Immature natural killer cell (primary cell): ENCODE results near the gene SPATA24. TPM values are rescaled to one million over a fixed set of nuclear protein-coding genes. Genes with fewer than 3 reads are reported as not detected.
"Not testable (repeated sequence)": the region's sequence is repeated elsewhere in the genome, so short reads cannot be mapped to it uniquely, and the experiment has no call there.

Experiments used
- DNase-seq, 3 donors: peaks; one replicate each; pipeline ENCODE4 v3.0.0; 2022; ENCODE audit warnings: mixed read lengths in 1 of 3
- H3K27ac Mint-ChIP-seq, 6 donors: one replicate each; pipeline ENCODE4 v1.8.0; 2020; ENCODE audit warnings: mixed read lengths in 6 of 6, mild to moderate bottlenecking in 5 of 6, inconsistent platforms in 4 of 6, moderate library complexity in 3 of 6
- H3K27me3 Mint-ChIP-seq, 3 donors: one replicate each; pipeline ENCODE4 v1.8.0; 2020 to 2021; ENCODE audit warnings: low read depth in 3 of 3, mild to moderate bottlenecking in 3 of 3, mixed read lengths in 3 of 3, moderate library complexity in 3 of 3, inconsistent platforms in 1 of 3
- H3K36me3 Mint-ChIP-seq, 3 donors: one replicate each; pipeline ENCODE4 v1.8.0; 2020; ENCODE audit warnings: mixed read lengths in 3 of 3, inconsistent platforms in 2 of 3, mild to moderate bottlenecking in 2 of 3
- H3K4me1 Mint-ChIP-seq, 2 donors: one replicate each; pipeline ENCODE4 v1.8.0; 2020; ENCODE audit warnings: inconsistent platforms in 2 of 2, mild to moderate bottlenecking in 2 of 2, mixed read lengths in 2 of 2, moderate library complexity in 1 of 2
- H3K4me3 Mint-ChIP-seq, 5 donors: one replicate each; pipeline ENCODE4 v1.8.0; 2020; ENCODE audit warnings: mild to moderate bottlenecking in 5 of 5, mixed read lengths in 5 of 5, inconsistent platforms in 3 of 5, moderate library complexity in 3 of 5
- H3K9me3 Mint-ChIP-seq, 6 donors: one replicate each; pipeline ENCODE4 v1.8.0; 2020; ENCODE audit warnings: mild to moderate bottlenecking in 6 of 6, mixed read lengths in 6 of 6, inconsistent platforms in 4 of 6, moderate library complexity in 3 of 6
- polyA plus RNA-seq, 3 donors: library from polyadenylated mRNA; unstranded; fragments of 300-500 nt; fragmentation: Illumina TruSeq; gene quantifications; one replicate each; pipeline ENCODE4 v1.2.3, GENCODE V29; 2021

SPATA24 gene
- polyA plus RNA-seq, 3 donors from 2014 or later = 4.5 to 5.6 TPM; not detected in 1

GRCh38 chr5:139387611-139388197 is 16.2 kb downstream of the SPATA24 start:
- Mint-ChIP-seq H3K4me3 (no peak overlapping the region), H3K36me3 (no peaks in the 10 kb centered on the region), H3K27ac (peak overlapping the region in 4 of 6 donors; percentile 7 to 45 (median 28)), H3K4me1 (peaks cover 56 to 66% of the 10 kb centered on the region in 2 donors), H3K27me3 (peaks cover 13 to 17% (median 16%) of the 10 kb centered on the region in 3 donors), H3K9me3 (no peaks in the 10 kb centered on the region)
- no peak for DNase-seq

GRCh38 chr5:139386956-139387355 is 16.9 kb downstream of the SPATA24 start:
- H3K36me3 Mint-ChIP-seq, H3K4me3 Mint-ChIP-seq, H3K9me3 Mint-ChIP-seq, DNase-seq: not testable (repeated sequence)
- Mint-ChIP-seq H3K27me3 (peaks cover 13 to 17% (median 14%) of the 10 kb centered on the region in 3 donors), H3K4me1 (peaks cover 53 to 65% of the 10 kb centered on the region in 2 donors), H3K27ac (peak overlapping the region in 3 of 6 donors; percentile 61 to 94 (median 85))

GRCh38 chr5:139386050-139386438 is 17.8 kb downstream of the SPATA24 start:
- peaks cover 10 to 13% (median 11%) of the 10 kb centered on the region in 3 donors for H3K27me3 Mint-ChIP-seq
- H3K4me1 Mint-ChIP-seq = peaks cover 43 to 56% of the 10 kb centered on the region in 2 donors
- no peaks in the 10 kb centered on the region for H3K36me3 Mint-ChIP-seq
- DNase-seq = no peak
- no peaks in the 10 kb centered on the region for H3K9me3 Mint-ChIP-seq
- H3K4me3 Mint-ChIP-seq = peak overlapping the region in 3 of 5 donors; percentile 8 to 91 (median 84)
- peak overlapping the region in 5 of 6 donors; percentile 20 to 94 (median 85) for H3K27ac Mint-ChIP-seq

- Mint-ChIP-seq H3K9me3 (no peaks in the 10 kb centered on the region), H3K36me3 (no peaks in the 10 kb centered on the region), H3K4me3 (peak overlapping the region; percentile 80 to 91 (median 84)), H3K27me3 (peaks cover 8 to 11% (median 10%) of the 10 kb centered on the region in 3 donors), H3K27ac (peak overlapping the region; percentile 81 to 94 (median 94)), H3K4me1 (peaks cover 36 to 49% of the 10 kb centered on the region in 2 donors)
- peak; percentile 29 to 44 (median 40) for DNase-seq
Measured at GRCh38 chr5:139385061-139386049, 18.5 kb downstream of the SPATA24 start.

GRCh38 chr5:139384591-139385051 is 19.3 kb downstream of the SPATA24 start:
- no peaks in the 10 kb centered on the region for H3K36me3 Mint-ChIP-seq
- DNase-seq = no peak
- peaks cover 4 to 6% (median 4%) of the 10 kb centered on the region in 3 donors for H3K27me3 Mint-ChIP-seq
- peak overlapping the region; percentile 80 to 91 (median 84) for H3K4me3 Mint-ChIP-seq
- peaks cover 29 to 42% of the 10 kb centered on the region in 2 donors for H3K4me1 Mint-ChIP-seq
- no peaks in the 10 kb centered on the region for H3K9me3 Mint-ChIP-seq
- peak overlapping the region; percentile 81 to 94 (median 94) for H3K27ac Mint-ChIP-seq

GRCh38 chr5:139383993-139384590 is 19.8 kb downstream of the SPATA24 start:
- Mint-ChIP-seq H3K4me3 (peak overlapping the region in 4 of 5 donors; percentile 30 to 91 (median 86)), H3K4me1 (peaks cover 24 to 37% of the 10 kb centered on the region in 2 donors), H3K9me3 (no peaks in the 10 kb centered on the region), H3K36me3 (no peaks in the 10 kb centered on the region), H3K27me3 (peaks cover 0 to 4% (median 0%) of the 10 kb centered on the region in 3 donors), H3K27ac (peak overlapping the region; percentile 81 to 94 (median 94))
- no peak for DNase-seq

- Mint-ChIP-seq H3K9me3 (no peaks in the 10 kb centered on the region), H3K27me3 (peaks cover 0 to 4% (median 0%) of the 10 kb centered on the region in 3 donors), H3K4me1 (peaks cover 23 to 32% of the 10 kb centered on the region in 2 donors), H3K4me3 (peak within 1 kb of the TSS in 3 of 5 donors; percentile 20 to 47 (median 30)), H3K27ac (peak within 1 kb of the TSS in 3 of 6 donors; percentile 16 to 57 (median 53)), H3K36me3 (no peaks in the 10 kb centered on the region)
- no peak for DNase-seq
Measured at GRCh38 chr5:139383275-139383992, 20.5 kb downstream of the SPATA24 start, which contains the start of gene SLC23A1. SLC23A1 (minus strand) TSS chr5:139383297; CDS start chr5:139383253, 44 bp downstream.

GRCh38 chr5:139382807-139383206 is 21.1 kb downstream of the SPATA24 start:
- Mint-ChIP-seq H3K4me1 (peaks cover 23 to 26% of the 10 kb centered on the region in 2 donors), H3K36me3 (no peaks in the 10 kb centered on the region), H3K9me3 (no peaks in the 10 kb centered on the region), H3K4me3 (no peak overlapping the region), H3K27ac (no peak overlapping the region), H3K27me3 (peaks cover 0 to 4% (median 0%) of the 10 kb centered on the region in 3 donors)
- DNase-seq = no peak

- H3K9me3 Mint-ChIP-seq = no peaks in the 10 kb centered on the region
- H3K27ac Mint-ChIP-seq = peak overlapping the region in 1 of 6 donors; percentile 12
- peaks cover 23 to 24% of the 10 kb centered on the region in 2 donors for H3K4me1 Mint-ChIP-seq
Measured at GRCh38 chr5:139381837-139382761, 21.8 kb downstream of the SPATA24 start.

GRCh38 chr5:139379626-139380449 is 24.1 kb downstream of the SPATA24 start:
- H3K4me3 Mint-ChIP-seq = no peak overlapping the region
- peaks cover 0 to 2% (median 0%) of the 10 kb centered on the region in 3 donors for H3K27me3 Mint-ChIP-seq
- H3K9me3 Mint-ChIP-seq = no peaks in the 10 kb centered on the region
- no peak overlapping the region for H3K27ac Mint-ChIP-seq
- H3K4me1 Mint-ChIP-seq = peaks cover 7 to 8% of the 10 kb centered on the region in 2 donors
- no peak for DNase-seq
- peaks cover 0 to 7% (median 0%) of the 10 kb centered on the region in 3 donors for H3K36me3 Mint-ChIP-seq

More at GRCh38 chr5:139381837-139382761, 21.8 kb downstream of the SPATA24 start:
- Mint-ChIP-seq H3K27me3 (peaks cover 0 to 2% (median 0%) of the 10 kb centered on the region in 3 donors), H3K36me3 (peaks cover 0 to 6% (median 0%) of the 10 kb centered on the region in 3 donors), H3K4me3 (no peak overlapping the region)
- no peak for DNase-seq

GRCh38 chr5:139378941-139379361 is 24.9 kb downstream of the SPATA24 start:
- peaks cover 0 to 2% (median 0%) of the 10 kb centered on the region in 3 donors for H3K27me3 Mint-ChIP-seq
- DNase-seq = no peak
- no peak overlapping the region for H3K4me3 Mint-ChIP-seq
- H3K36me3 Mint-ChIP-seq = peaks cover 0 to 7% (median 0%) of the 10 kb centered on the region in 3 donors
- peaks cover 0 to 1% of the 10 kb centered on the region in 2 donors for H3K4me1 Mint-ChIP-seq
- H3K9me3 Mint-ChIP-seq = no peaks in the 10 kb centered on the region
- H3K27ac Mint-ChIP-seq = no peak overlapping the region
